Ecto neural progenitor cell (in vitro differentiated cells): ENCODE data around the gene ZMAT5.
"Not testable (repeated sequence)": the region's sequence is repeated elsewhere in the genome, so short reads cannot be mapped to it uniquely, and the experiment has no call there.

Experiments
- DNase-seq: peaks from one replicate; pipeline ENCODE4 v3.0.0-alpha.2; 2018; ENCODE audit warnings: low spot score

ZMAT5 gene

GRCh38 chr22:29786031-29786430 is 19.2 kb upstream of the ZMAT5 start:
- DNase-seq, result no peak

DNA sequence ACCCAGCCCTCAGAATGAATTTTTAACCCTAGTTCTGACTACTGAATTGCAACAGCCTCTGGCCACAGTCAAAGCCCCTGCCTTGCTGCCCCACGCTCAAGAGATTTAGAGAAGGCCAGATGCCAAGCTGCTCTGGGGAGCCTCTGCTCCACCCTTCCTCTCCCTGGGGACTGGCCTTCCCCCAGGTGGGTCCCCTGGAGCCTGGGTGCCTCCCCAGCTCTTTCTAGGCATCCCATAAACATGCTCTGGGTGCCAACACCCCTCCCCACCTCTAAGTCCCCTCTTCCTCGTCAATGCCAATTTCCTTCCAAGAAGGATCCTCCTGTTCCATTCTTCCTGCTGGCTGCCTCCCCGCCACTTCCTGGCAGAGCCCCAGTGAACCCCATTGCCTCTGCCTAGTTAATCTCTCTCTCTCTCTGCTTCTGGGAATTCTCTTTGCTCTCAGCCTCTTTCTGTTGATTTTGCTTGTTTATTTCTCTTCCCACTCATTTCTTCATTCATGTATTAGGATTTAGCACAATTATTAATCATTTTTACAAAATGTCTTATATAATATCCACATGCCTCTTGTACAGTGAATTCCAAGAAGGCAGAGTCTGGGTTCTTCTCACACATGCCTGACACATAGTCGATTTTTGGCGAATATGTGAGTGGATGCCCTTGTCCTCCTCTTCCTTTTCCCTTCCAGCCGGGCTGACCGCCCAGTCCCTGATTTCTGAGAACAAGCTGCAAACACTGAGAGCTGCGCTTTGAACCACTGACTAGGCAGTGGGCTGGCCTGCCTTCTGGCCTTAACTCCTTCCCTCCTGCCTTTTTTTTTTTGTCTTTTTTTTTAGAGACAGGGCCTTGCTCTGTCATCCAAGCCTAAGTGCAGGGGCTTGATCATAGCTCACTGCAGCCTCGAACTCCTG is 17.9 kb upstream of the ZMAT5 start:
- no peak for DNase-seq

DNA sequence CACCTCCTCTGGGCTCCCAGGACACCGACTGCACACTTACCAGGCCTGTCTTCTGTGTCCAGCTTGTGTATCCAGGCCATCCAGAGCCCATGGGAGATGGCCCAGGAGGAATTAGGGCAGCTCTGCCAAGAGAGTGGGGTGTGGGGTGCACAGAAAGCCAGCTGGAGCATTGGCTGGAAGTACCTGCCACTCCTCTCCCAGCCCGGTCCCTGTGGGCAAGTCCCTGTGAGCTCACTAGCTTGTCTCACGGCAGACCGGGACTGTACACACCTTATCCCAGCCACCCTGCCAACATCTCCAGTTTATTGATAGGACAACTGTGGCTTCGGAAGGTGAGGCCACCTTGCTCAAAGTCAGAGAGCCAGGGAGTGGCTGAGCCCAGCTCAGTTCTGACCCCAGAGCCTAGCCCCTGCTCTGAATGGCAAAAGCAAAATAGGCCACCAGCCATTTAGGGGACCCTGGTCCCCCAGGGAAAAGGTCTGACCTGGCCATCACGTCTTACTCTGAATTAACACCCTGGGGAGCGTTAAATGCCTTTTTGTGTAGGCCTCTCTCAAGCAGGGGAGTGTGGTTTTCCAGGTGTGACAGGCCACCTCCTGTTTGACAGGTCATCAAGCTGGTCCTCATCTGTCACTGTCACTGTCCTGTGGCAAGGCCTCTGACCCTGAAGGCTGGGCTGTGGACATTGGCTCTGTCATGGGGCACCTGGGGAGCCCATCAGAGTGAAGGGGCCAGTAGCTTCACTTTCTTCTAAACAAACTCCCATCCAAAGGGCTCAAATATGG is 15.4 kb upstream of the ZMAT5 start:
- DNase-seq, result no peak

DNA sequence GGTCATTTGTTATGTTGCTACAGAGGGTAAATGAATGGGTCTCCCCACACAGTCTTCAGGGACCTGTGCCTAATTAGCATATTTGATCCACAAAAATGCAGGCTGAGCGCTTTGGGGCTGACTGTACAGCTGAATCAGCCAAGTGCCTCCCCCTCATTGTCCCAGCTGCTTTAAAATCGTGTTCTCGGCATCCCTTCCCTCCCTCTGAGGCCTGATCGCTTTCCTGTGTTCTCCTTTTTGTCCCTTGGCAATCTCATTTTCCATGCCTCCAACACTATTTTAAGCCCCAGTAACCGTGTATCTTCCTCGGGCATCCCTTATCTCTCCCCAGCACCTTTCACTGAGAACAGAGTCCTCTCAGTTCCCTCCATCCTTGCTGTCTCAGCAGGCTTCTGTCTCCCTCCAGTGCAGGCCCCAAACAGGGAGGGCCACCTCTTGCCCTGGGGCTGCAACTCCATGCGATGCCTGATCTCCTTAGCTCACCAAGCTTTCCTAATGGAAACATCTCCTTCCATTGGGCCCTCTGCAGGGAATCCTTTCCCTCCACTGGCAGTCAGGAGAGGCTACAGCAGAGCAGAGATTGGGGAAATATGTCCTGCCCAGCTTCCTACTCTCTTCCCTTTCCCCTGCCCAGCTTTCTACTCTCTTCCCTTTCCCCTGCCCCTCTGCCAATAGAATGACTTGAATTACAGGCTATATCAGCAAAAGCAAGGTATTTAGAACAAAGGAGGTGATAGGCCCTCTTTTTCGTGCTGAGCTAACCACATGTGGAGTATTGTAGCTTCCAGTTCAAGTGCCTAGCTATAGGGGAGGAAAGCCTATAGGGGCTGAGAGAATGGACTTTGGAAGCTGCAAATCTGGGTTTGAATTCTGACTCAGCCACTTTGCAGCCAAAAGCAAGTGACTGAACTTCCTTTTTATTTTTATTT is 14.2 kb upstream of the ZMAT5 start:
- peak; percentile 61 for DNase-seq

- DNase-seq, result no peak
Measured at GRCh38 chr22:29780220-29780619, 13.4 kb upstream of the ZMAT5 start.

GRCh38 chr22:29773233-29773632 is 6.4 kb upstream of the ZMAT5 start:
- DNase-seq, result no peak

- no peak for DNase-seq
Measured at GRCh38 chr22:29772170-29772641, 5.4 kb upstream of the ZMAT5 start.

DNA sequence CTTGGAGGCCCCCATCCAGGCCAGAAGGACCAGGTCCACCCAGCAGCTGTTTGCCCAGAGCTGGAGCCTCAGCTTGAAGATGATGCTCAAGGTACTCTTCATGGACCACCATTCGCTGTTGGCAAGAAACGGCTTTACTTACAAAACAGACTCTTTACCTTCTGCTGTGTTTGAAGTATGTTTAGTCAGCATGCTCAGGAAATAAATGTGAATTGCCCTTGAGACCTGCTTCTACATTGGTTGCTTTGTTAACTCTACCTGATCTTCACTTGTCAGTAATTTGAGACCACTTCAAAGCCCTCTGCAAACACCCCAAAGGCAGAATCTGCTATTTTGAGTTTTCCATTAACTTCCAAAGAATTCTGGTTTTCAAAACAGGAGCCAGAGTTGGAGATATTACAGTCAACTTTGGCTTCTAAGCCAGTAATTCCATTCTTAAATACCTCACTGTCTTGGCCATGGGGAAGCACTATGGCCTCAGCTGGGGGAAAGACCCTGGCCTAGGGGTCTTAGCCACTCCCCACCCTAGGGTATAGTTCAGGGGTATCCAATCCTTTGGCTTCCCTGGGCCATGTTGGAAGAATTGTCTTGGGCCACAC is 3.0 kb upstream of the ZMAT5 start:
- DNase-seq, result no peak

GRCh38 chr22:29768052-29768693 is 1.4 kb upstream of the ZMAT5 start:
- DNase-seq, result no peak

- DNase-seq, result peak; percentile 95
Measured at GRCh38 chr22:29767171-29768051, 604 bp upstream of the ZMAT5 start, which contains the start of gene UQCR10. Gene UQCR10, plus strand, starts transcription at chr22:29767369. Its CDS starts 30 bp downstream, at chr22:29767399.

DNA sequence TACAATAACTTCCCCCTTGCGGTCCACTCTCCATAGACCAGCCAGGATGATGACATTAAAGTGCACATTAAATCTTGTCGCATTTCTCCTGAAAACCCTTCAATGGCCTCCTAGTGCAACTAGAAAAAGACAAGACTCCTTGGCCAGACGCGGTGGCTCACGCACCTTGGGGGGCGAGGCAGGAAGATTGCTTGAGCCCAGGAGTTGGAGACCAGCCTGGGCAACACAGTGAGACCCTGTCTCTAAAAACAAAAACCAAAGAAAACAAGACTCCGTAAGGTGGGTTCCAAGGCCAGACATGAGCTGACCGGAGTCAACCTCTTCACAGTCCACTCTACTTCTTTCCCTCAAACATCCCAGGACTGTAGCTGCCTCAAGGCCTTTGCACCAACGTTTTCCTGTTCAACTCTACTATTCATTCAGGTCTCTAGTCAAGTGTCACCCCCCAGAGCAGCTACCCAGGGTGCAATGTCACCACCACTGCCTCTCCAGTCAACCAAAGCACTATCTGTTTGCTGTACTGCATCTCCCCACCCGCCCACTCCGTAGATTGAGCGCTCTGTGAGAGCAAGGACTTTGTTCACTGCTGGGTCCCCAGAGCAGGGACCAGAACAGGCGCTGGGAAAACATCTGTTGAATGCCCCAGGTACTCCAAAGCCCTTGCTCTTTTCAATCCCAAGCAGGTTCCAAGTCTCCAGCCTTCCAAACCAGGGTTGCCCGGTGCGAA is 739 bp downstream of the ZMAT5 start:
- DNase-seq, result no peak

DNA sequence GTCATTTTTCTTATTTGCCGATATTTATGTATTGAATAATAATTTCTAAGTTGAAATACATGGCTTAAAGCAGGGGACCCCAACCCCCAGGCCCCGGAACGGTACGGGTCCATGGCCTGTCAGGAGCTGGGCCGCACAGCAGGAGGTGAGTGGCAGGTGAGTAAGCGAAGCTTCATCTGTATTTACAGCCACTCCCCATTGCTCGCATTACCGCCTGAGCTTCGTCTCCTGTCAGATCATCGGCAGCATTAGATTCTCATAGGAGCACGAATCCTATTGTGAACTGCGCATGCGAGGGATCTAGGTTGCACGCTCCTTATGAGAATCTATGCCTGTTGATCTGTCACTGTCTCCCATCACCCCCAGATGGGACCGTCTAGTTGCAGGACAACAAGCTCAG is 4.5 kb downstream of the ZMAT5 start:
- no peak for DNase-seq

DNA sequence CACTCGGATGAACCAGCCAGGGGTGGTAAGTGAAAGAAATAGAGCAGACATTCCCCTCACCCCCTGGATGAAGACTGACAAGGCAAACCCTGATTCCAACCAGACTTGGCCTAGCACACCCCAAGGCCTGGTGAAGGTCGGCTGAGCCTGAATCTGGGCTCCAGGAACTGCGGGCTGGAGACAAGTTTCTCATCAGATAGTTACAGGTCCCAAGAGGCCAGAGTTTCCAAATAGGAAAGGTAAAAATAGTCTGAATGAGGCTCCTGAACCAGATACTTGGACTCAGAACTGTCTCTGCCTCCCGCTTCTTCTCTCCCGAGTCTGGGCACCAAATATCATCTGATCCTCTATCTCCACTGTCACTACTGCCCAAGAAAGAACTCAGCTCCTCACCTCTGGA is 7.8 kb downstream of the ZMAT5 start:
- DNase-seq, result no peak

DNA sequence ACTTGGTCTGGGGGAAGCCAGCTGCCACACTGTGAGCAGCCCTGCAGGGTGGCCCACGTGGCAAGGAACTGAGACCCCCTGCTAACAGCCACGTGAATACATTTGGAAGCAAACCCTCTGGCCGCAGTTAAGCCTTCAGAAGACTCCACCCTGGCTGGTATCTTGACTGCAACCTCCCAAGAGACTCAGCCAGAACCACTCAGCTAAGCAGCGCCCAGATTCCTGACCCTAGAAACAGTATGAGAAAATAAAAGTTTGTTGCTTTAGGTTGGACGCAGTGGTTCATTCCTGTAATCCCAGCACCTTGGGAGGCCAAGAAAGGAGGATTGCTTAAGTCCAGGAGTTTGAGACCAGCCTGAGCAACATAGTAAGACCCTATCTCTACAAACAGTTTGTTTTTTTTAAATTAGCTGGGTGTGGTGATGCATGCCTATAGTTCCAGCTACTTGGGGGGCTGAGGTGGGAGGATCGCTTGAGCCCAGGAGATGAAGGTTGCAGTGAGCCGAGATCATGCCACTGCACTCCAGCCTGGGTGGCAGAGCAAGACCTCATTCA is 8.7 kb downstream of the ZMAT5 start:
- no peak for DNase-seq

- DNase-seq, result no peak
Measured at GRCh38 chr22:29757096-29757495, 9.7 kb downstream of the ZMAT5 start.

DNA sequence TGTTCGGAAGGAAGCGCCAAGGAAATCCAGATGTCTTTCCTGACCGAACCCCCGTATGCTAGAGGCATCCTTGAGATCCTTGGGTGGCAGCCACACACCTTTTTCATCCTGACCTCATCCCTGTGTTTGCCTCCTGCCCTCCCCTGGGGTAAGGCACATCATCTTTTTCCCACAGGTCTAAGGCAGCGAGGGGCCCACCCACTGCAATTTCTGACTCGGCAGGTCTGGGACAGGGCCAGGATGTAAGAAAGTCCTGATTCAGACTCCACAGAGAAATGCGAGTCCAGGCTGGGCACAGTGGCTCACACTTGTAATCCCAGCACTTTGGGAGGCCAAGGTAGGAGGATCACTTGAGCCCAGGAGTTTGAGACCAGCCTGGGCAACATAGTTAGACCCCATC is 10.5 kb downstream of the ZMAT5 start:
- no peak for DNase-seq

- DNase-seq, result no peak
Measured at GRCh38 chr22:29755889-29756288, 10.9 kb downstream of the ZMAT5 start.

GRCh38 chr22:29754658-29755395 is 12.0 kb downstream of the ZMAT5 start:
- DNase-seq, result not testable (repeated sequence)
